B cell (primary cell): ENCODE measurements around the gene KLF4. TPM values are rescaled to one million over a fixed set of nuclear protein-coding genes. Genes with fewer than 3 reads are reported as not detected.

Experiments
- ATAC-seq: fragments of 200-7000 bp; cut with Tn5 transposase; one replicate; pipeline ENCODE4 v1.10.0; 2021; ENCODE audit warnings: low read depth, mild to moderate bottlenecking, moderate number of reproducible peaks, moderate library complexity
- CTCF ChIA-PET: fragments of 350-600 bp; sonication (Branson Sonifier 250); formaldehyde crosslinking; loops from one replicate; lab custom pipeline; 2021; ENCODE audit warnings: antibody characterized with exemption, inconsistent platforms; lab: Charles Lee
- POLR2A ChIA-PET: fragments of 350-600 bp; sonication (Branson Sonifier 250); formaldehyde crosslinking; loops from one replicate; lab custom pipeline; 2021; ENCODE audit warnings: antibody characterized with exemption; lab: Charles Lee
- DNase-seq: peaks from one replicate; pipeline ENCODE4 v3.0.0; 2013
- H2AFZ ChIP-seq: 2 replicates; pipeline ENCODE4 v1.6.1; 2012; ENCODE audit warnings: mild to moderate bottlenecking, low read depth, low read length; ENCODE audit not compliant: insufficient read depth, poor library complexity, severe bottlenecking
- H3K27ac ChIP-seq, 2 donors: 1 replicate in 1 of 2; 2 replicates in 1 of 2; pipeline ENCODE4 v1.5.1; 2012 to 2013; ENCODE audit warnings: low read length in 2 of 2, mild to moderate bottlenecking in 2 of 2, moderate library complexity in 1 of 2
- H3K27me3 ChIP-seq, 4 experiments: fragments of 200-600 bp in 1 of 4; sonication (generic) in 1 of 4; replicated peaks in 1 of 4; 1 replicate in 2 of 4; 2 replicates in 2 of 4; pipeline versions ENCODE4 v1.6.1 to v1.7.0; 2013 to 2016; ENCODE audit warnings: low read length in 3 of 4, mild to moderate bottlenecking in 2 of 4, mixed read lengths in 1 of 4, moderate library complexity in 1 of 4; ENCODE audit not compliant: insufficient read depth in 4 of 4, control insufficient read depth in 3 of 4; ENCODE audit errors: control extremely low read depth in 1 of 4
- H3K36me3 ChIP-seq, 2 experiments: replicated peaks in 1 of 2; 1 replicate in 1 of 2; 2 replicates in 1 of 2; pipeline versions ENCODE4 v1.6.1 to v1.7.1; 2013; ENCODE audit warnings: low read length in 1 of 2; ENCODE audit not compliant: insufficient read depth in 2 of 2, control insufficient read depth in 1 of 2; ENCODE audit errors: control extremely low read depth in 1 of 2, extremely low read depth in 1 of 2
- H3K4me1 ChIP-seq, 2 donors: fragments of 200-600 bp in 1 of 2; sonication (generic) in 1 of 2; 1 replicate in 1 of 2; 2 replicates in 1 of 2; pipeline versions ENCODE4 v1.5.1 to v1.6.1; 2013 to 2017; ENCODE audit warnings: low read length in 2 of 2; ENCODE audit not compliant: control insufficient read depth in 2 of 2, insufficient read depth in 2 of 2
- H3K4me2 ChIP-seq: replicated peaks from 2 replicates; pipeline ENCODE3; 2012; ENCODE audit warnings: mild to moderate bottlenecking, low read depth, low read length; ENCODE audit not compliant: poor library complexity, severe bottlenecking
- H3K4me3 ChIP-seq, 5 experiments: fragments of 200-600 bp in 1 of 5; sonication (generic) in 1 of 5; 1 replicate in 3 of 5; 2 replicates in 2 of 5; pipeline versions ENCODE4 v1.5.1 to v1.7.0; 2011 to 2016; ENCODE audit warnings: low read length in 4 of 5, mild to moderate bottlenecking in 4 of 5, low read depth in 2 of 5, control low read depth in 1 of 5, moderate library complexity in 1 of 5; ENCODE audit not compliant: insufficient read depth in 1 of 5; ENCODE audit errors: control extremely low read depth in 1 of 5, extremely low read depth in 1 of 5
- H3K79me2 ChIP-seq: fragments of 200-600 bp; sonication (generic); one replicate; pipeline ENCODE4 v1.6.0; 2016; ENCODE audit warnings: low read length; ENCODE audit not compliant: control insufficient read depth, insufficient read depth
- H3K9ac ChIP-seq: fragments of 200-600 bp; sonication (generic); 2 replicates; pipeline ENCODE4 v1.6.1; 2017; ENCODE audit warnings: mild to moderate bottlenecking, low read length, moderate library complexity
- H3K9me3 ChIP-seq, 3 donors: one replicate each; pipeline versions ENCODE4 v1.6.1 to v1.7.1; 2013; ENCODE audit warnings: low read length in 2 of 3; ENCODE audit not compliant: control insufficient read depth in 2 of 3, insufficient read depth in 1 of 3; ENCODE audit errors: control extremely low read depth in 1 of 3
- H4K20me1 ChIP-seq: 2 replicates; pipeline ENCODE4 v1.6.0; 2012; ENCODE audit warnings: mild to moderate bottlenecking, low read length; ENCODE audit not compliant: insufficient read depth, control insufficient read depth, poor library complexity, severe bottlenecking
- H3K27ac Mint-ChIP-seq: one replicate; pipeline ENCODE4 v1.8.0; 2021; ENCODE audit warnings: mixed read lengths
- H3K27me3 Mint-ChIP-seq: one replicate; pipeline ENCODE4 v1.8.0; 2021; ENCODE audit warnings: mixed read lengths
- H3K4me1 Mint-ChIP-seq: one replicate; pipeline ENCODE4 v1.8.0; 2021; ENCODE audit warnings: mixed read lengths
- H3K4me3 Mint-ChIP-seq: one replicate; pipeline ENCODE4 v1.8.0; 2021; ENCODE audit warnings: mixed read lengths
- H3K9me3 Mint-ChIP-seq: one replicate; pipeline ENCODE4 v1.8.0; 2022; ENCODE audit warnings: mixed read lengths; ENCODE audit not compliant: insufficient read depth
- EZH2 ChIP-seq: IDR thresholded peaks from 2 replicates; pipeline ENCODE4 v1.6.1; 2012; ENCODE audit warnings: borderline replicate concordance, low read depth, mild to moderate bottlenecking, moderate library complexity, low read length; ENCODE audit not compliant: insufficient read depth, poor library complexity, severe bottlenecking
- WGBS: methylation state at CpG from one replicate; pipeline ENCODE4 v1.1.5; 2013; ENCODE audit warnings: missing lambda C conversion rate; ENCODE audit not compliant: insufficient coverage; 5-methylcytosine and 5-hydroxymethylcytosine counted together
- intact Hi-C: fragments of 100-400 bp; cut with micrococcal nuclease; formaldehyde crosslinking; loops from one replicate; pipeline ENCODE4 v1.10.0; 2022
- polyA plus RNA-seq: library from polyadenylated mRNA; depleted of rRNA; stranded (reverse); fragments of >200 nt; gene quantifications from 2 replicates; pipeline ENCODE4 v1.2.3, GENCODE V29; 2012
- total RNA-seq, 2 donors: library from RNA; stranded (reverse); fragments of 120-200 nt in 1 of 2; gene quantifications; 1 replicate in 1 of 2; 2 replicates in 1 of 2; pipeline versions ENCODE4 v1.2.3 to v1.2.4, GENCODE V29; 2013 to 2022
- TF ChIP-seq, protein P1 (sequence below): fragments of 200-600 bp; IDR thresholded peaks from one replicate; pipeline ENCODE4 v1.8.0; 2022; ENCODE audit warnings: antibody characterized with exemption, mild to moderate bottlenecking

The KLF4 gene
- total and polyA plus RNA-seq, 2 donors (not counting 1 experiment from before 2014, with no cell fraction given) = 3.8 to 244 TPM

DNA sequence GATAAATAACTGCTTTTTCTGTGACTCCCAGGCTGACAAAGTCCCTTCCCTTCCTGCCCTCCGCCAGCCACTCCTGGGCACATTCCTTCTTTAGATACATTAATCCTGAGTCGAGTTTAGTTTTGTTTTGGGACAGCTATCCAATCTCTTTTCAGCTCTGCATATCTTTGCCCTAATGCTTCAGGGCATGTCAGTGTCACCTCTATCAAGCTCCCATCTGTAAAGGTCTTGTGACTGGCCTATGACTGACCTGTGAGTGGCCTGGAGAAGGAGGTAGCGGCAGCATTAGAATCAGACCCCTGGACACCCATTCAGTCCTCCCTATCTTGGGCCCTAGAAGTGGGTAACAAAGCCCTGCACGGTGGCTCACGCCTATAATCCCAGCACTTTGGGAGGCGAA lies 34.0 kb upstream of the KLF4 start:
- H3K27me3 Mint-ChIP-seq = no peaks in the 10 kb centered on the region
- ChIA-PET POLR2A (no interaction called here), CTCF (no interaction called here)
- Histone ChIP-seq H3K4me2 (no peak overlapping the region), H3K9me3 (no peaks in the 10 kb centered on the region), H3K79me2 (no peaks in the 10 kb centered on the region), H3K4me3 (no peak overlapping the region), H3K9ac (no peak overlapping the region), H4K20me1 (no peaks in the 10 kb centered on the region), H3K27me3 (no peaks in the 10 kb centered on the region), H3K27ac (no peak overlapping the region), H3K36me3 (no peaks in the 10 kb centered on the region), H2AFZ (no peak overlapping the region), H3K4me1 (no peaks in the 10 kb centered on the region)
- WGBS = 100% methylated on average over 5 of the region's 6 CpGs
- ATAC-seq (no peak), DNase-seq (no peak)
- no peak overlapping the region for H3K27ac Mint-ChIP-seq
- peaks cover 3% of the 10 kb centered on the region for H3K9me3 Mint-ChIP-seq
- TF ChIP-seq, protein P1, sequence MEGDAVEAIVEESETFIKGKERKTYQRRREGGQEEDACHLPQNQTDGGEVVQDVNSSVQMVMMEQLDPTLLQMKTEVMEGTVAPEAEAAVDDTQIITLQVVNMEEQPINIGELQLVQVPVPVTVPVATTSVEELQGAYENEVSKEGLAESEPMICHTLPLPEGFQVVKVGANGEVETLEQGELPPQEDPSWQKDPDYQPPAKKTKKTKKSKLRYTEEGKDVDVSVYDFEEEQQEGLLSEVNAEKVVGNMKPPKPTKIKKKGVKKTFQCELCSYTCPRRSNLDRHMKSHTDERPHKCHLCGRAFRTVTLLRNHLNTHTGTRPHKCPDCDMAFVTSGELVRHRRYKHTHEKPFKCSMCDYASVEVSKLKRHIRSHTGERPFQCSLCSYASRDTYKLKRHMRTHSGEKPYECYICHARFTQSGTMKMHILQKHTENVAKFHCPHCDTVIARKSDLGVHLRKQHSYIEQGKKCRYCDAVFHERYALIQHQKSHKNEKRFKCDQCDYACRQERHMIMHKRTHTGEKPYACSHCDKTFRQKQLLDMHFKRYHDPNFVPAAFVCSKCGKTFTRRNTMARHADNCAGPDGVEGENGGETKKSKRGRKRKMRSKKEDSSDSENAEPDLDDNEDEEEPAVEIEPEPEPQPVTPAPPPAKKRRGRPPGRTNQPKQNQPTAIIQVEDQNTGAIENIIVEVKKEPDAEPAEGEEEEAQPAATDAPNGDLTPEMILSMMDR = no peak
- no peak for TF ChIP-seq EZH2
- no peak overlapping the region for H3K4me3 Mint-ChIP-seq
- intact Hi-C loops = no loop called here
- H3K4me1 Mint-ChIP-seq = no peaks in the 10 kb centered on the region

DNA sequence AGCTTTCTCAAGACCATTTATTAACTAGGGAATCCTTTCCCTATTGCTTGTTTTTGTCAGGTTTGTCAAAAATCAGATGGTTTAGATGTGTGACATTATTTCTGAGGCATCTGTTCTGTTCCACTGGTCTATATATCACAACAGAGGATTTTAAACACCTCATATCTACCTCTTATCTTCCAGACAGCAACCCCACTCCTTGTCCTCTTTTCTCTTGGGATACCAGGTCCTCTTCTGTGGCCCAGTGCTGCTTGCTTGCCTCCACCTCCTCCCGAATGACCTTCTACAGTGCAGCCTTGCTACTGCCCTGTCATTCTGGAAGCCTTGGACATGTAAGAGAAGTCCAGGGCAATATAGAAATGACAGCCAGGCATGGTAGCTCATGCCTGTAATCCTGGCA lies 30.6 kb upstream of the KLF4 start:
- Histone ChIP-seq H3K27ac (no peak overlapping the region), H4K20me1 (no peaks in the 10 kb centered on the region), H2AFZ (no peak overlapping the region), H3K9me3 (no peaks in the 10 kb centered on the region), H3K4me1 (no peaks in the 10 kb centered on the region), H3K79me2 (no peaks in the 10 kb centered on the region), H3K4me3 (no peak overlapping the region), H3K27me3 (no peaks in the 10 kb centered on the region), H3K36me3 (no peaks in the 10 kb centered on the region), H3K4me2 (no peak overlapping the region), H3K9ac (no peak overlapping the region)
- Mint-ChIP-seq H3K27me3 (no peaks in the 10 kb centered on the region), H3K4me1 (no peaks in the 10 kb centered on the region), H3K4me3 (no peak overlapping the region), H3K27ac (no peak overlapping the region), H3K9me3 (peaks cover 3% of the 10 kb centered on the region)
- no peak for TF ChIP-seq EZH2
- CTCF ChIA-PET = no interaction called here
- DNase-seq (no peak), ATAC-seq (no peak)
- POLR2A ChIA-PET = no interaction called here
- intact Hi-C loops = no loop called here
- 86% methylated on average over 1 of the region's 1 CpG for WGBS
